ENCODE data around the gene NEURL3. TPM values are rescaled to one million over a fixed set of nuclear protein-coding genes. Genes with fewer than 3 reads are reported as not detected.

Gene NEURL3
- total and polyA plus RNA-seq, 2 of the 8 experiments (the other 6 are each of a cell fraction or from before 2014, with no cell fraction given) = not detected

GRCh38 chr2:96526101-96526591 is 21.0 kb upstream of the NEURL3 start (continued):
- TF ChIP-seq, protein P1, sequence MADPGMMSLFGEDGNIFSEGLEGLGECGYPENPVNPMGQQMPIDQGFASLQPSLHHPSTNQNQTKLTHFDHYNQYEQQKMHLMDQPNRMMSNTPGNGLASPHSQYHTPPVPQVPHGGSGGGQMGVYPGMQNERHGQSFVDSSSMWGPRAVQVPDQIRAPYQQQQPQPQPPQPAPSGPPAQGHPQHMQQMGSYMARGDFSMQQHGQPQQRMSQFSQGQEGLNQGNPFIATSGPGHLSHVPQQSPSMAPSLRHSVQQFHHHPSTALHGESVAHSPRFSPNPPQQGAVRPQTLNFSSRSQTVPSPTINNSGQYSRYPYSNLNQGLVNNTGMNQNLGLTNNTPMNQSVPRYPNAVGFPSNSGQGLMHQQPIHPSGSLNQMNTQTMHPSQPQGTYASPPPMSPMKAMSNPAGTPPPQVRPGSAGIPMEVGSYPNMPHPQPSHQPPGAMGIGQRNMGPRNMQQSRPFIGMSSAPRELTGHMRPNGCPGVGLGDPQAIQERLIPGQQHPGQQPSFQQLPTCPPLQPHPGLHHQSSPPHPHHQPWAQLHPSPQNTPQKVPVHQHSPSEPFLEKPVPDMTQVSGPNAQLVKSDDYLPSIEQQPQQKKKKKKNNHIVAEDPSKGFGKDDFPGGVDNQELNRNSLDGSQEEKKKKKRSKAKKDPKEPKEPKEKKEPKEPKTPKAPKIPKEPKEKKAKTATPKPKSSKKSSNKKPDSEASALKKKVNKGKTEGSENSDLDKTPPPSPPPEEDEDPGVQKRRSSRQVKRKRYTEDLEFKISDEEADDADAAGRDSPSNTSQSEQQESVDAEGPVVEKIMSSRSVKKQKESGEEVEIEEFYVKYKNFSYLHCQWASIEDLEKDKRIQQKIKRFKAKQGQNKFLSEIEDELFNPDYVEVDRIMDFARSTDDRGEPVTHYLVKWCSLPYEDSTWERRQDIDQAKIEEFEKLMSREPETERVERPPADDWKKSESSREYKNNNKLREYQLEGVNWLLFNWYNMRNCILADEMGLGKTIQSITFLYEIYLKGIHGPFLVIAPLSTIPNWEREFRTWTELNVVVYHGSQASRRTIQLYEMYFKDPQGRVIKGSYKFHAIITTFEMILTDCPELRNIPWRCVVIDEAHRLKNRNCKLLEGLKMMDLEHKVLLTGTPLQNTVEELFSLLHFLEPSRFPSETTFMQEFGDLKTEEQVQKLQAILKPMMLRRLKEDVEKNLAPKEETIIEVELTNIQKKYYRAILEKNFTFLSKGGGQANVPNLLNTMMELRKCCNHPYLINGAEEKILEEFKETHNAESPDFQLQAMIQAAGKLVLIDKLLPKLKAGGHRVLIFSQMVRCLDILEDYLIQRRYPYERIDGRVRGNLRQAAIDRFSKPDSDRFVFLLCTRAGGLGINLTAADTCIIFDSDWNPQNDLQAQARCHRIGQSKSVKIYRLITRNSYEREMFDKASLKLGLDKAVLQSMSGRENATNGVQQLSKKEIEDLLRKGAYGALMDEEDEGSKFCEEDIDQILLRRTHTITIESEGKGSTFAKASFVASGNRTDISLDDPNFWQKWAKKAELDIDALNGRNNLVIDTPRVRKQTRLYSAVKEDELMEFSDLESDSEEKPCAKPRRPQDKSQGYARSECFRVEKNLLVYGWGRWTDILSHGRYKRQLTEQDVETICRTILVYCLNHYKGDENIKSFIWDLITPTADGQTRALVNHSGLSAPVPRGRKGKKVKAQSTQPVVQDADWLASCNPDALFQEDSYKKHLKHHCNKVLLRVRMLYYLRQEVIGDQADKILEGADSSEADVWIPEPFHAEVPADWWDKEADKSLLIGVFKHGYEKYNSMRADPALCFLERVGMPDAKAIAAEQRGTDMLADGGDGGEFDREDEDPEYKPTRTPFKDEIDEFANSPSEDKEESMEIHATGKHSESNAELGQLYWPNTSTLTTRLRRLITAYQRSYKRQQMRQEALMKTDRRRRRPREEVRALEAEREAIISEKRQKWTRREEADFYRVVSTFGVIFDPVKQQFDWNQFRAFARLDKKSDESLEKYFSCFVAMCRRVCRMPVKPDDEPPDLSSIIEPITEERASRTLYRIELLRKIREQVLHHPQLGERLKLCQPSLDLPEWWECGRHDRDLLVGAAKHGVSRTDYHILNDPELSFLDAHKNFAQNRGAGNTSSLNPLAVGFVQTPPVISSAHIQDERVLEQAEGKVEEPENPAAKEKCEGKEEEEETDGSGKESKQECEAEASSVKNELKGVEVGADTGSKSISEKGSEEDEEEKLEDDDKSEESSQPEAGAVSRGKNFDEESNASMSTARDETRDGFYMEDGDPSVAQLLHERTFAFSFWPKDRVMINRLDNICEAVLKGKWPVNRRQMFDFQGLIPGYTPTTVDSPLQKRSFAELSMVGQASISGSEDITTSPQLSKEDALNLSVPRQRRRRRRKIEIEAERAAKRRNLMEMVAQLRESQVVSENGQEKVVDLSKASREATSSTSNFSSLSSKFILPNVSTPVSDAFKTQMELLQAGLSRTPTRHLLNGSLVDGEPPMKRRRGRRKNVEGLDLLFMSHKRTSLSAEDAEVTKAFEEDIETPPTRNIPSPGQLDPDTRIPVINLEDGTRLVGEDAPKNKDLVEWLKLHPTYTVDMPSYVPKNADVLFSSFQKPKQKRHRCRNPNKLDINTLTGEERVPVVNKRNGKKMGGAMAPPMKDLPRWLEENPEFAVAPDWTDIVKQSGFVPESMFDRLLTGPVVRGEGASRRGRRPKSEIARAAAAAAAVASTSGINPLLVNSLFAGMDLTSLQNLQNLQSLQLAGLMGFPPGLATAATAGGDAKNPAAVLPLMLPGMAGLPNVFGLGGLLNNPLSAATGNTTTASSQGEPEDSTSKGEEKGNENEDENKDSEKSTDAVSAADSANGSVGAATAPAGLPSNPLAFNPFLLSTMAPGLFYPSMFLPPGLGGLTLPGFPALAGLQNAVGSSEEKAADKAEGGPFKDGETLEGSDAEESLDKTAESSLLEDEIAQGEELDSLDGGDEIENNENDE (IDR thresholded peaks at IDR 0.05; ENCODE audit: insufficient replicate concordance, low read length) = no peak
- TF ChIP-seq ATF2 (IDR thresholded peaks at IDR 0.05; ENCODE audit: low read length) (no peak), RFX5 (IDR thresholded peaks at IDR 0.05; ENCODE audit: borderline replicate concordance, low read depth, low read length) (no peak), SIRT6 (IDR thresholded peaks at IDR 0.05; ENCODE audit: low read length) (no peak), POLR2A (IDR thresholded peaks at IDR 0.05; ENCODE audit: control extremely low read depth in 1 of 2, low read depth in 2 of 2, low read length in 2 of 2) (no peak), ATF3 (IDR thresholded peaks at IDR 0.05; ENCODE audit: insufficient read depth, low read depth, low read length) (no peak), NRF1 (IDR thresholded peaks at IDR 0.05; ENCODE audit: low read depth, low read length) (no peak), HDAC2 (IDR thresholded peaks at IDR 0.05; ENCODE audit: borderline replicate concordance in 1 of 2, low read depth in 2 of 2, low read length in 2 of 2) (no peak), SIN3A (conservative IDR thresholded peaks at IDR 0.05 in 1 of 2, IDR thresholded peaks at IDR 0.05 in 1 of 2; ENCODE audit: low read depth in 1 of 2, low read length in 2 of 2) (no peak)

Data from H1 (cell line).